Measurements from ENCODE around the gene ARL2.

Gene ARL2

GRCh38 chr11:64987998-64988854, 25.7 kb upstream of the ARL2 start:
- POLR2A ChIA-PET = no interaction called here
- CTCF ChIA-PET = no interaction called here
- no peak for TF ChIP-seq L3MBTL2 (conservative IDR thresholded peaks at IDR 0.05)
- no peak for TF ChIP-seq HDGF (IDR thresholded peaks at IDR 0.05; ENCODE audit: borderline replicate concordance)
- TF ChIP-seq PKNOX1 (IDR thresholded peaks at IDR 0.05) = no peak
- no peak for TF ChIP-seq NFRKB (IDR thresholded peaks at IDR 0.05)
- TF ChIP-seq FOXA1 (IDR thresholded peaks at IDR 0.05) = no peak
- no peak for TF ChIP-seq BHLHE40 (IDR thresholded peaks at IDR 0.05; ENCODE audit: borderline replicate concordance)
- no peak for TF ChIP-seq ARNT (IDR thresholded peaks at IDR 0.05)
- TF ChIP-seq LEF1 (IDR thresholded peaks at IDR 0.05; ENCODE audit: borderline replicate concordance) = no peak
- TF ChIP-seq ELF4 (IDR thresholded peaks at IDR 0.05) = no peak
- no peak for TF ChIP-seq TARDBP (IDR thresholded peaks at IDR 0.05)
- no peak for DNase-seq (ENCODE audit: extremely low spot score)

GRCh38 chr11:64989416-64989815, 24.5 kb upstream of the ARL2 start:
- TF ChIP-seq FOXM1 (IDR thresholded peaks at IDR 0.05; ENCODE audit: borderline replicate concordance) (no peak), FOXK2 (IDR thresholded peaks at IDR 0.05) (no peak), HDGF (IDR thresholded peaks at IDR 0.05; ENCODE audit: borderline replicate concordance) (no peak), SP1 (IDR thresholded peaks at IDR 0.05) (no peak), ARNT (IDR thresholded peaks at IDR 0.05) (no peak), LEF1 (IDR thresholded peaks at IDR 0.05; ENCODE audit: borderline replicate concordance) (no peak), L3MBTL2 (conservative IDR thresholded peaks at IDR 0.05) (no peak), CTBP1 (IDR thresholded peaks at IDR 0.05; ENCODE audit: borderline replicate concordance) (no peak), FOXA1 (IDR thresholded peaks at IDR 0.05) (no peak), TARDBP (IDR thresholded peaks at IDR 0.05) (no peak), BHLHE40 (IDR thresholded peaks at IDR 0.05; ENCODE audit: borderline replicate concordance) (no peak), NFRKB (IDR thresholded peaks at IDR 0.05) (no peak), ELF4 (IDR thresholded peaks at IDR 0.05) (no peak), SUZ12 (IDR thresholded peaks at IDR 0.05) (no peak)
- ChIA-PET CTCF (no interaction called here), POLR2A (no interaction called here)
- no peak for DNase-seq (ENCODE audit: extremely low spot score)

GRCh38 chr11:64990222-64990923, 23.6 kb upstream of the ARL2 start:
- TF ChIP-seq ELF4 (IDR thresholded peaks at IDR 0.05) (no peak), ZNF384 (IDR thresholded peaks at IDR 0.05) (no peak), SP1 (IDR thresholded peaks at IDR 0.05) (no peak)
- CTCF ChIA-PET = no interaction called here
- DNase-seq (ENCODE audit: extremely low spot score) = no peak
- POLR2A ChIA-PET = no interaction called here

GRCh38 chr11:64994318-64994717, 19.6 kb upstream of the ARL2 start:
- ChIA-PET POLR2A (no interaction called here), CTCF (no interaction called here)
- DNase-seq (ENCODE audit: extremely low spot score) = no peak
- no peak for TF ChIP-seq NFRKB (IDR thresholded peaks at IDR 0.05)
- no peak for TF ChIP-seq SP1 (IDR thresholded peaks at IDR 0.05)
- TF ChIP-seq LEF1 (IDR thresholded peaks at IDR 0.05; ENCODE audit: borderline replicate concordance) = no peak
- TF ChIP-seq BHLHE40 (IDR thresholded peaks at IDR 0.05; ENCODE audit: borderline replicate concordance) = no peak
- no peak for TF ChIP-seq FOXK2 (IDR thresholded peaks at IDR 0.05)
- TF ChIP-seq ARNT (IDR thresholded peaks at IDR 0.05) = no peak
- TF ChIP-seq FOXM1 (IDR thresholded peaks at IDR 0.05; ENCODE audit: borderline replicate concordance) = no peak
- TF ChIP-seq HDGF (IDR thresholded peaks at IDR 0.05; ENCODE audit: borderline replicate concordance) = no peak
- TF ChIP-seq ZNF384 (IDR thresholded peaks at IDR 0.05) = no peak
- no peak for TF ChIP-seq ELF4 (IDR thresholded peaks at IDR 0.05)
- TF ChIP-seq TARDBP (IDR thresholded peaks at IDR 0.05) = no peak
- no peak for TF ChIP-seq L3MBTL2 (conservative IDR thresholded peaks at IDR 0.05)
- TF ChIP-seq CTBP1 (IDR thresholded peaks at IDR 0.05; ENCODE audit: borderline replicate concordance) = no peak
- no peak for TF ChIP-seq FOXA1 (IDR thresholded peaks at IDR 0.05)
- TF ChIP-seq PKNOX1 (IDR thresholded peaks at IDR 0.05) = no peak
- no peak for TF ChIP-seq SUZ12 (IDR thresholded peaks at IDR 0.05)

GRCh38 chr11:64996327-64996709, 17.6 kb upstream of the ARL2 start:
- POLR2A ChIA-PET = interaction anchor here (0.9 to 1.3 kb wide), 4 partner anchors 17 to 151 kb away, joined by 3 to 7 read pairs (median 3); partner anchors contain the start of genes ARL2, CDCA5 and ZFPL1
- no peak for TF ChIP-seq FOXK2 (IDR thresholded peaks at IDR 0.05)
- no peak for TF ChIP-seq ELF4 (IDR thresholded peaks at IDR 0.05)
- no peak for TF ChIP-seq BHLHE40 (IDR thresholded peaks at IDR 0.05; ENCODE audit: borderline replicate concordance)
- no peak for TF ChIP-seq SUZ12 (IDR thresholded peaks at IDR 0.05)
- no peak for TF ChIP-seq SP1 (IDR thresholded peaks at IDR 0.05)
- no peak for TF ChIP-seq HDGF (IDR thresholded peaks at IDR 0.05; ENCODE audit: borderline replicate concordance)
- TF ChIP-seq LEF1 (IDR thresholded peaks at IDR 0.05; ENCODE audit: borderline replicate concordance) = no peak
- no peak for TF ChIP-seq NFRKB (IDR thresholded peaks at IDR 0.05)
- no peak for TF ChIP-seq FOXA1 (IDR thresholded peaks at IDR 0.05)
- no peak for TF ChIP-seq TARDBP (IDR thresholded peaks at IDR 0.05)

GRCh38 chr11:64996710-64997380, 17.1 kb upstream of the ARL2 start, which contains the start of gene BATF2:
Gene BATF2, minus strand, starts transcription at chr11:64996971. Its CDS starts 57 bp downstream, at chr11:64996914.
- ChIA-PET CTCF (interaction anchor here (0.6 to 1.5 kb wide), 8 partner anchors 14 to 641 kb away, joined by 3 to 6 read pairs (median 3); partner anchors contain the start of genes SIPA1 and SNX15), POLR2A (interaction anchor here (0.9 to 1.3 kb wide), 5 partner anchors 17 to 151 kb away, joined by 3 to 7 read pairs (median 3); partner anchors contain the start of genes ARL2, CDCA5 and ZFPL1)
- TF ChIP-seq NFRKB (IDR thresholded peaks at IDR 0.05) (no peak), FOXK2 (IDR thresholded peaks at IDR 0.05) (no peak), TARDBP (IDR thresholded peaks at IDR 0.05) (no peak), ARNT (IDR thresholded peaks at IDR 0.05) (no peak), L3MBTL2 (conservative IDR thresholded peaks at IDR 0.05) (no peak), CTBP1 (IDR thresholded peaks at IDR 0.05; ENCODE audit: borderline replicate concordance) (no peak), FOXA1 (IDR thresholded peaks at IDR 0.05) (no peak), FOXM1 (IDR thresholded peaks at IDR 0.05; ENCODE audit: borderline replicate concordance) (no peak)
- DNase-seq (ENCODE audit: extremely low spot score) = peak; percentile 75

More at GRCh38 chr11:64996327-64996709, 17.6 kb upstream of the ARL2 start:
- CTCF ChIA-PET = interaction anchor here (0.6 to 1.5 kb wide), 6 partner anchors 16 to 642 kb away, joined by 3 to 6 read pairs (median 3); partner anchors contain the start of genes SIPA1 and SNX15
- DNase-seq (ENCODE audit: extremely low spot score) = no peak
